Endothelial cell of umbilical vein (primary cell): ENCODE results near the gene RECK. TPM values are rescaled to one million over a fixed set of nuclear protein-coding genes. Genes with fewer than 3 reads are reported as not detected.

Experiments
- BruUV-seq: library from RNA; stranded (reverse); fragments of 400-500 nt; replicated peaks from 2 replicates; lab custom pipeline; 2021; lab: Mats Ljungman, UMichigan
- CTCF ChIA-PET: fragments of 300-600, 350-600 bp; sonication (Branson Sonifier 250); formaldehyde crosslinking; loops from one replicate; lab custom pipeline; 2021; ENCODE audit warnings: antibody characterized with exemption, inconsistent platforms; lab: Charles Lee
- POLR2A ChIA-PET: fragments of 300-600, 350-600 bp; sonication (Branson Sonifier 250); formaldehyde crosslinking; loops from one replicate; lab custom pipeline; 2021; ENCODE audit warnings: antibody characterized with exemption, inconsistent platforms; lab: Charles Lee
- DNase-seq: peaks from one replicate; pipeline ENCODE4 v3.0.0-alpha.2; 2011; ENCODE audit warnings: low read depth, low spot score
- FAIRE-seq: peaks from 2 replicates; lab custom pipeline; 2011; peaks lifted over from hg19 to GRCh38; lab: Jason Lieb, UNC
- H2AFZ ChIP-seq: 2 replicates; pipeline ENCODE4 v1.6.0; 2012; ENCODE audit warnings: low read depth, low read length, control low read depth, inconsistent platforms
- H3K27ac ChIP-seq: 2 replicates; pipeline ENCODE4 v1.5.1; 2011; ENCODE audit warnings: low read depth, mild to moderate bottlenecking, control low read depth, low read length, moderate library complexity; ENCODE audit not compliant: insufficient read depth
- H3K27me3 ChIP-seq, 2 experiments: 2 replicates each; pipeline versions ENCODE4 v1.6.0 to v1.6.1; 2011; ENCODE audit warnings: low read length in 2 of 2, mixed read lengths in 1 of 2; ENCODE audit not compliant: control insufficient read depth in 2 of 2, insufficient read depth in 2 of 2
- H3K36me3 ChIP-seq, 2 experiments: 2 replicates in 1 of 2; 3 replicates in 1 of 2; pipeline ENCODE4 v1.5.1; 2011; ENCODE audit warnings: low read length in 2 of 2, mild to moderate bottlenecking in 1 of 2, moderate library complexity in 1 of 2; ENCODE audit not compliant: control insufficient read depth in 2 of 2, insufficient read depth in 2 of 2; ENCODE audit errors: extremely low read depth in 1 of 2
- H3K4me1 ChIP-seq: 3 replicates; pipeline ENCODE4 v1.5.1; 2011; ENCODE audit warnings: mild to moderate bottlenecking, low read length; ENCODE audit not compliant: control insufficient read depth, insufficient read depth; ENCODE audit errors: extremely low read depth
- H3K4me2 ChIP-seq: 2 replicates; pipeline ENCODE4 v1.6.1; 2011; ENCODE audit warnings: low read length, control low read depth, mixed read lengths; ENCODE audit not compliant: insufficient read depth
- H3K4me3 ChIP-seq, 3 experiments: fragments of 200-600 bp in 1 of 3; sonication (generic), shearing (Covaris generic) in 1 of 3; replicated peaks in 1 of 3; 2 replicates each; pipeline ENCODE4 v1.5.1; 2011 to 2016; ENCODE audit warnings: control low read depth in 3 of 3, low read length in 3 of 3, mild to moderate bottlenecking in 2 of 3, inconsistent platforms in 1 of 3, low read depth in 1 of 3, moderate library complexity in 1 of 3; ENCODE audit not compliant: insufficient read depth in 1 of 3
- H3K79me2 ChIP-seq: 2 replicates; pipeline ENCODE4 v1.6.0; 2012; ENCODE audit warnings: low read length, inconsistent platforms; ENCODE audit not compliant: control insufficient read depth, insufficient read depth
- H3K9ac ChIP-seq: replicated peaks from 2 replicates; pipeline ENCODE3; 2011; ENCODE audit warnings: low read length, control low read depth; ENCODE audit not compliant: insufficient read depth; ENCODE audit errors: extremely low read depth
- H3K9me1 ChIP-seq: replicated peaks from 3 replicates; pipeline ENCODE4 v1.6.0; 2011; ENCODE audit warnings: mild to moderate bottlenecking, low read length; ENCODE audit not compliant: control insufficient read depth, insufficient read depth; ENCODE audit errors: extremely low read depth
- H3K9me3 ChIP-seq: replicated peaks from 2 replicates; pipeline ENCODE4 v1.5.1; 2012; ENCODE audit warnings: low read length, inconsistent platforms; ENCODE audit not compliant: control insufficient read depth, insufficient read depth
- H4K20me1 ChIP-seq: replicated peaks from 2 replicates; pipeline ENCODE3; 2011; ENCODE audit warnings: mild to moderate bottlenecking, low read length; ENCODE audit not compliant: control insufficient read depth, insufficient read depth; ENCODE audit errors: extremely low read depth
- EZH2 ChIP-seq: IDR thresholded peaks from 2 replicates; pipeline ENCODE4 v1.6.1; 2012; ENCODE audit warnings: borderline replicate concordance, low read depth, mild to moderate bottlenecking, moderate library complexity, low read length, inconsistent platforms; ENCODE audit not compliant: severe bottlenecking
- FOS ChIP-seq: IDR thresholded peaks from 2 replicates; pipeline ENCODE4 v1.6.1; 2011; ENCODE audit warnings: mild to moderate bottlenecking, low read length, moderate library complexity, borderline replicate concordance; ENCODE audit not compliant: insufficient read depth
- GATA2 ChIP-seq: IDR thresholded peaks from 2 replicates; pipeline ENCODE4 v1.7.0; 2011; ENCODE audit warnings: low read depth, mild to moderate bottlenecking, moderate library complexity, mixed read lengths, low read length; ENCODE audit not compliant: insufficient read length, insufficient read depth
- JUN ChIP-seq: IDR thresholded peaks from 2 replicates; pipeline ENCODE4 v1.6.1; 2011; ENCODE audit warnings: borderline replicate concordance, low read depth; ENCODE audit not compliant: insufficient read length, insufficient read depth
- MYC ChIP-seq: IDR thresholded peaks from one replicate; pipeline ENCODE4 v1.6.1; 2011; ENCODE audit warnings: mild to moderate bottlenecking, low read depth, low read length
- POLR2A ChIP-seq: IDR thresholded peaks from 2 replicates; pipeline ENCODE4 v1.6.1; 2012; ENCODE audit warnings: low read depth, mild to moderate bottlenecking, control low read depth, low read length
- POLR2AphosphoS5 ChIP-seq: IDR thresholded peaks from 2 replicates; pipeline ENCODE4 v1.6.1; 2012; ENCODE audit warnings: low read depth, mild to moderate bottlenecking, control low read depth, low read length, moderate library complexity; ENCODE audit not compliant: insufficient read depth
- dilution Hi-C: fragments of 300-500 bp; cut with MboI; formaldehyde crosslinking; loops from one replicate; pipeline ENCODE4 v1.15.0; 2019; ENCODE audit warnings: low sequenced_read_pairs; ENCODE audit not compliant: extremely low pct_ligation_motif_present
- intact Hi-C: fragments of 100-400 bp; cut with micrococcal nuclease; formaldehyde crosslinking; loops from one replicate; pipeline ENCODE4 v1.10.0; 2022
- polyA plus RNA-seq, 4 experiments: library from polyadenylated mRNA; depleted of rRNA in 3 of 4; stranded (reverse) in 3 of 4; unstranded in 1 of 4; fragments of >200 nt; gene quantifications; 2 replicates each; pipeline versions ENCODE4 v1.2.1 to v1.2.3, GENCODE V29; 2011 to 2012; ENCODE audit warnings: missing spikeins in 1 of 4
- total RNA-seq: library from RNA; stranded (reverse); gene quantifications from 2 replicates; pipeline ENCODE4 v1.2.3, GENCODE V29; 2021
- TF ChIP-seq, protein P1 (sequence below), 2 donors: IDR thresholded peaks; 1 replicate in 1 of 2; 2 replicates in 1 of 2; pipeline ENCODE4 v1.5.1; 2011; ENCODE audit warnings: low read length in 2 of 2, mild to moderate bottlenecking in 2 of 2, moderate library complexity in 2 of 2, control low read depth in 1 of 2, inconsistent platforms in 1 of 2, low read depth in 1 of 2; ENCODE audit not compliant: insufficient read depth in 1 of 2; ENCODE audit errors: extremely low read depth in 1 of 2
- TF ChIP-seq, protein P2 (sequence below): IDR thresholded peaks from 2 replicates; pipeline ENCODE4 v1.6.1; 2011; ENCODE audit not compliant: insufficient read depth, insufficient read length

RECK gene
- total and polyA plus RNA-seq, 2 donors (not counting 3 experiments of a cell fraction or from before 2014, with no cell fraction given): 12.0 to 14.1 TPM

DNA sequence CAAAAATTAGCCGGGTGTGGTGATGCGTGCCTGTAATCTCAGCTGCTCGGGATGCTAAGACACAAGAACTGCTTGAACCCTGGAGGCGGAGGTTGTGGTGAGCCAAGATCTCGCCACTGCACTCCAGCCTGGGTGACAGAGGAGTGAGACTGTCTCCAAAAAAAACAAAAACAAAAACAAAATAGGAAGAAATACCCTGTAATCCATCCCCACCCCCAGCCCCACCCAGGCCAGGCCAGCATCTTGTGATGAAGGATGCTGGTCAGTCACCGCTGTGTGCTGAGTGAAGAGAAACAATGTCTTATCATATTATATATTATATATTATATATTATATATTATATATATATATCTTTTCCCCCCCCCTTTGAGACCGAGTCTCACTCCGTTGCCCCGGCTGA is 117.0 kb downstream of the RECK start:
- Histone ChIP-seq H3K4me3 (no peak overlapping the region), H4K20me1 (no peaks in the 10 kb centered on the region), H3K9me3 (no peaks in the 10 kb centered on the region), H3K36me3 (no peaks in the 10 kb centered on the region), H3K27me3 (no peaks in the 10 kb centered on the region), H3K9ac (peak overlapping the region; percentile 47), H2AFZ (no peak overlapping the region), H3K79me2 (no peaks in the 10 kb centered on the region), H3K4me2 (no peak overlapping the region), H3K9me1 (no peaks in the 10 kb centered on the region), H3K4me1 (peaks cover 39% of the 10 kb centered on the region), H3K27ac (peak overlapping the region; percentile 57)
- DNase-seq: no peak
- ChIA-PET CTCF (interaction anchor here (1.3 to 1.6 kb wide), 4 partner anchors 12 to 50 kb away, joined by 3 to 18 read pairs (median 4); no protein-coding TSS in a partner anchor), POLR2A (interaction anchor here (1.9 kb wide), 1 partner anchor 52 kb away, joined by 5 read pairs; no protein-coding TSS in a partner anchor)
- FAIRE-seq: no peak
- TF ChIP-seq FOS (no peak), JUN (no peak), POLR2A (no peak), GATA2 (no peak), POLR2AphosphoS5 (no peak), MYC (no peak), EZH2 (no peak)
- TF ChIP-seq, protein P1, sequence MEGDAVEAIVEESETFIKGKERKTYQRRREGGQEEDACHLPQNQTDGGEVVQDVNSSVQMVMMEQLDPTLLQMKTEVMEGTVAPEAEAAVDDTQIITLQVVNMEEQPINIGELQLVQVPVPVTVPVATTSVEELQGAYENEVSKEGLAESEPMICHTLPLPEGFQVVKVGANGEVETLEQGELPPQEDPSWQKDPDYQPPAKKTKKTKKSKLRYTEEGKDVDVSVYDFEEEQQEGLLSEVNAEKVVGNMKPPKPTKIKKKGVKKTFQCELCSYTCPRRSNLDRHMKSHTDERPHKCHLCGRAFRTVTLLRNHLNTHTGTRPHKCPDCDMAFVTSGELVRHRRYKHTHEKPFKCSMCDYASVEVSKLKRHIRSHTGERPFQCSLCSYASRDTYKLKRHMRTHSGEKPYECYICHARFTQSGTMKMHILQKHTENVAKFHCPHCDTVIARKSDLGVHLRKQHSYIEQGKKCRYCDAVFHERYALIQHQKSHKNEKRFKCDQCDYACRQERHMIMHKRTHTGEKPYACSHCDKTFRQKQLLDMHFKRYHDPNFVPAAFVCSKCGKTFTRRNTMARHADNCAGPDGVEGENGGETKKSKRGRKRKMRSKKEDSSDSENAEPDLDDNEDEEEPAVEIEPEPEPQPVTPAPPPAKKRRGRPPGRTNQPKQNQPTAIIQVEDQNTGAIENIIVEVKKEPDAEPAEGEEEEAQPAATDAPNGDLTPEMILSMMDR (IDR thresholded peaks at IDR 0.05; ENCODE audit: extremely low read depth in 1 of 2, insufficient read depth in 1 of 2, low read depth in 1 of 2, low read length in 2 of 2): no peak
- TF ChIP-seq, protein P2, sequence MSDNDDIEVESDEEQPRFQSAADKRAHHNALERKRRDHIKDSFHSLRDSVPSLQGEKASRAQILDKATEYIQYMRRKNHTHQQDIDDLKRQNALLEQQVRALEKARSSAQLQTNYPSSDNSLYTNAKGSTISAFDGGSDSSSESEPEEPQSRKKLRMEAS: no peak
- no TSS peak for BruUV-seq
- dilution Hi-C loops: no loop called here
- intact Hi-C loops: loop anchor here (1.0 kb wide), 1 partner anchor 10 kb away; no protein-coding TSS in a partner anchor
